Psoas muscle (tissue), 8 donors: ENCODE data around the gene PAM16. TPM values are rescaled to one million over a fixed set of nuclear protein-coding genes. Genes with fewer than 3 reads are reported as not detected.

Experiments
- ATAC-seq, 4 donors: fragments of 200-7000 bp; cut with Tn5 transposase; one replicate each; pipeline ENCODE4 v1.9.1; 2020; ENCODE audit warnings: moderate library complexity in 3 of 4, mild to moderate bottlenecking in 2 of 4
- DNase-seq, 2 donors: peaks; one replicate each; pipeline ENCODE4 v3.0.0-alpha.2; 2020
- H3K27ac ChIP-seq: fragments of 200-600 bp; one replicate; pipeline ENCODE4 v1.8.0; 2022
- H3K27me3 ChIP-seq, 3 donors: fragments of 200-600 bp in 1 of 3; one replicate each; pipeline versions ENCODE4 v1.6.1 to v1.8.0; 2013 to 2022; ENCODE audit warnings: low read length in 2 of 3, mild to moderate bottlenecking in 2 of 3, moderate library complexity in 1 of 3; ENCODE audit not compliant: insufficient read depth in 3 of 3
- H3K36me3 ChIP-seq, 2 donors: fragments of 200-600 bp in 1 of 2; one replicate each; pipeline versions ENCODE4 v1.6.1 to v1.8.0; 2013 to 2022; ENCODE audit warnings: low read depth in 1 of 2, mild to moderate bottlenecking in 1 of 2, moderate library complexity in 1 of 2; ENCODE audit not compliant: insufficient read depth in 1 of 2
- H3K4me1 ChIP-seq: fragments of 200-600 bp; one replicate; pipeline ENCODE4 v1.8.0; 2022
- H3K4me3 ChIP-seq: fragments of 200-600 bp; one replicate; pipeline ENCODE4 v1.8.0; 2022; ENCODE audit warnings: mild to moderate bottlenecking
- H3K9me3 ChIP-seq: fragments of 200-600 bp; one replicate; pipeline ENCODE4 v1.8.0; 2022
- WGBS, 3 donors: extraction: QIAGEN DNeasy Blood & Tissue Kit; methylation state at CpG; one replicate each; pipeline versions ENCODE4 v1.1.6 to v1.1.7; 2013; 5-methylcytosine and 5-hydroxymethylcytosine counted together
- intact Hi-C, 2 donors: fragments of 100-400 bp; cut with DNase I; formaldehyde crosslinking; loops; one replicate each; pipeline versions ENCODE4 v1.11.0 to v1.14.2; 2022
- polyA plus RNA-seq, 3 donors: library from polyadenylated mRNA; stranded (reverse); fragments of 200-250 nt; gene quantifications; one replicate each; pipeline ENCODE4 v1.2.3, GENCODE V29; 2013
- total RNA-seq, 4 donors: library from RNA; stranded (reverse); fragmentation: NEBNext Ultra II Directional in 2 of 4; extraction: Animal tissue kit (Norgen Biotek cat#: 25700) in 2 of 4; gene quantifications; one replicate each; pipeline versions ENCODE4 v1.2.1 to v1.2.4, GENCODE V29; 2021 to 2023
- TF ChIP-seq, protein P1 (sequence below): fragments of 200-600 bp; IDR thresholded peaks from one replicate; pipeline ENCODE4 v1.8.0; 2022; ENCODE audit warnings: antibody characterized with exemption
- donor health status: healthy with polysubstance abuse.
- donor health status: DM: no; HTN: no; CAD: no; lungs with moderate emphysema.
- donor health status: Bipolar disorder and iron deficiency.
- donor health status: healthy.
- donor health status: DM: yes; HTN: yes; CAD: no.
- donor health status: DM: no; HTN: no; CAD: no.
- donor health status: DM: no; HTN: no; CAD: no.
- donor health status: DM: yes; HTN: yes; CAD: no.

The PAM16 gene
- total and polyA plus RNA-seq, 7 donors: 60.5 to 163 (median 84.2) TPM

DNA sequence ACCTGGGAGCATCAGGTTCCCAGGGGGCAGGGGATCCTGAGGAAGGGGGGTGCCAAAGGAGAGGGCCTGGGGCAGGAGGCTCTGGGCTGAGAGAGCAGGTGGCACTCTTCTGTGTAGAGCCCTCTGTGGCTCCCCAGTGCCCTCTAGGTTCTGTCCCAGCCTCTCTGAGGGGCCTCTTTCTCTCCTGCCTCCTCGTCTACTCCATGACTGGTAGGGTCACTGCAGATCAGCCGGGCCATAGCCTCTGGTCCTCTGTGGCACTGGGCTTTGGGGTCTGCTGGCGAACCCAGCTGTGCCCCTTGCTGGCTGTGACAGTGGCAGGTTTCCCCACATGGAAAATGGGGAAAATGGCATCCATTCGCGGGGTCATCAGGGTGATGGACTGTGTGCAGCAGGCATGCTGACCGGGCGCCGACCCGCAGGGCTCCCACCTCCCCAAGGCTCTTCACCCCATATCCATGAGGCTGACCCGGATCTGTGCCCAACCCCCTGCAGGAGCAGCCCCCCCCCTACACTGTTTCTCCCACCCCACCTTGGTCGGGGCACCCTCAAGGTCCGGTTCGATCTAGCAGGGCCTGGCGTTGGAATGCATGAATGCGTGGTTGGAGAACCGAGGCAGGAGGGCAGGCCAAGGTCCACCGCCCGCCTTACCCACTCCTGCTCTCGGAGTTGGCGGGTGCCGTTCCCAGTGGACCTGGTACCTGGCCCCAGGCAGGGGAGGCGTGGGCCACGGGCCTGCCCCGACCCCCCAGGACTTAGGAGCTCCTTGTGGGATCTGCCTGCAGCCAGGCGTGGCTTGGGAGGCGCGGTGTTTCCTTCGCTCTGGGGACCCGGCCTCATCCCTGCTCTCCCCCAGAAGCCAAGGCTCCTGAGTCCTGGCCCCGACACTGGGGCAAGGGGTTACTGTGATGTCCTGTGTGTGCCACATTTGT, 28.7 kb downstream of the PAM16 start:
- 77 to 83% (median 78%) methylated on average over 29 to 30 of the region's 30 CpGs for WGBS, 3 donors
- peaks cover 7% of the 10 kb centered on the region for H3K4me1 ChIP-seq
- peaks cover 0 to 12% (median 0%) of the 10 kb centered on the region in 3 donors for H3K27me3 ChIP-seq
- peak in 1 of 2 donors; percentile 55 for DNase-seq
- intact Hi-C loops: loop anchor here in 1 of 2 donors (10.0 kb wide), 1 partner anchor 58 kb away; no protein-coding TSS in a partner anchor
- no peaks in the 10 kb centered on the region for H3K36me3 ChIP-seq
- TF ChIP-seq, protein P1, sequence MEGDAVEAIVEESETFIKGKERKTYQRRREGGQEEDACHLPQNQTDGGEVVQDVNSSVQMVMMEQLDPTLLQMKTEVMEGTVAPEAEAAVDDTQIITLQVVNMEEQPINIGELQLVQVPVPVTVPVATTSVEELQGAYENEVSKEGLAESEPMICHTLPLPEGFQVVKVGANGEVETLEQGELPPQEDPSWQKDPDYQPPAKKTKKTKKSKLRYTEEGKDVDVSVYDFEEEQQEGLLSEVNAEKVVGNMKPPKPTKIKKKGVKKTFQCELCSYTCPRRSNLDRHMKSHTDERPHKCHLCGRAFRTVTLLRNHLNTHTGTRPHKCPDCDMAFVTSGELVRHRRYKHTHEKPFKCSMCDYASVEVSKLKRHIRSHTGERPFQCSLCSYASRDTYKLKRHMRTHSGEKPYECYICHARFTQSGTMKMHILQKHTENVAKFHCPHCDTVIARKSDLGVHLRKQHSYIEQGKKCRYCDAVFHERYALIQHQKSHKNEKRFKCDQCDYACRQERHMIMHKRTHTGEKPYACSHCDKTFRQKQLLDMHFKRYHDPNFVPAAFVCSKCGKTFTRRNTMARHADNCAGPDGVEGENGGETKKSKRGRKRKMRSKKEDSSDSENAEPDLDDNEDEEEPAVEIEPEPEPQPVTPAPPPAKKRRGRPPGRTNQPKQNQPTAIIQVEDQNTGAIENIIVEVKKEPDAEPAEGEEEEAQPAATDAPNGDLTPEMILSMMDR: no peak
- no peak for ATAC-seq
- H3K9me3 ChIP-seq: no peaks in the 10 kb centered on the region
- no peak overlapping the region for H3K4me3 ChIP-seq
- H3K27ac ChIP-seq: no peak overlapping the region

DNA sequence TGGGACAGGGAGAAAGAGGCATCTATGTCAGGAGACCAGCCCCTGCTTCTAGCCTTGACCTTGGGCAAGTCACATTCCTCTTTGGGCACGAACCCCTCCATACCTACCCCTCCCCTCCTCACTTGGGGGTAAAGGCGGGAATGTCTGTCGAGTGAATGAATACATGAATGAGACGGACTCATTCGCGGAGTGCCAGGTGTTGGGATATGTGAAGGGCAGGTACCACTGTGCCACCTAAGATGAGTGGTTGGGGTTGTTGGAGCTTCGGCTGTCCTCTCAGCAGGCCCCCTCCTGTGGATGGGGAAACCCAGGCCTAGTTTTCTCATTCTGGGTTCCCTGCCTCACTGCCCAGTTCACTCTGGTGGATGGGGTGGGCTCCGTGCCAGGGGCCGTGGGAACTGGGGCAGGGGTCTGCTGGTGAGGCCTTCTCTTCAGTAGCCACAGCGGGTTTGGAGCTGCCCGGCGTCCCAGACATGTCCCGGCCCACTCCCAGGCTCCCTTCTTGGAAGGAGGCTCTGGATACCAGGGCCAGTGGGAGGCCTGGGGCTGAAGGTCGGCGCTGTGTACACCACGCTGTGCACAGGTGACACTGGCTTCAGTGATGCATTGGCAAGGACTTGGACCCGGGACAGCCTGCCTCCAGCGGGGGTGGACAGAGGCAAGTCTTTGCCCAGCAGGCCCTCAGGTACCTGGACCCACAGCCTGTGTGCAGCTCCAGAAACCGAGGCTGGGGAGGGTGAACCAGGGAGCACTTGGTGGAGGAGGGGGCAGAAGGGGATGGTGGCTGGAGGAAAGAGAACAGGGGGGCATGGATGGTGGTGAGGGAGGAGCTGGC, 29.6 kb downstream of the PAM16 start:
- TF ChIP-seq, protein P1: no peak
- Histone ChIP-seq H3K4me3 (no peak overlapping the region), H3K9me3 (no peaks in the 10 kb centered on the region), H3K27me3 (peaks cover 0 to 16% (median 0%) of the 10 kb centered on the region in 3 donors), H3K36me3 (no peaks in the 10 kb centered on the region), H3K4me1 (peaks cover 5% of the 10 kb centered on the region), H3K27ac (no peak overlapping the region)
- WGBS, 3 donors: 80 to 90% (median 85%) methylated on average over 17 to 19 of the region's 19 CpGs
- ATAC-seq: no peak
- intact Hi-C loops: loop anchor here in 1 of 2 donors (10.0 kb wide), 1 partner anchor 57 kb away; no protein-coding TSS in a partner anchor
- no peak for DNase-seq

DNA sequence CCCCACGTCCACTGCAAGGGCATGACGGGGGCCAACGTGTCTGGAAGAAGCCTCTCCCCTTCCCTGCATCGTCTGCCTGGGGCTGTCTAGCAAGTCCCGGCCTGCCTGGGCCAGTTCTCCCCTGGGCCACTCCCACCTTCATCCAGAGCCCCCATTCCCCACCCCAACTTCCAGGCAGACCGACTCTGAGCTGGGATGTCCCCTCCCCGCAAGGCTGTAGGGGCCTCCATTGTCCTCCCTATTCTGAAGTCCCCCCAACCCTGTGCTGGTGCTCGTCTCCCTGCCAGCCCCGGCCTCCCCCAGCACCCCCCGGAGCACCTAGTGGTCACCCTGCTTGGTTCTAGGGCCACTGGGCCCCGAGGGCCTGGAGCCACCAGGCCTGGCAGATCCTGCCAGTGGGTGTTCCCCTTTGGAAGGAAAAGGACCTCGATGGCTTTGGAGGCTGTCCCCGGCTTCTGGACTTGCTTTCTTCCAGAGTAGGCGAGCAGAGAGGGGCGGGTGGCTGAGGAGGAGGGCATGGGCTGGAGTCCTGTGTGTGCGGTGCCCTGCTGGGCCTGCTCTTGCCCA, 30.5 kb downstream of the PAM16 start:
- no peaks in the 10 kb centered on the region for H3K36me3 ChIP-seq
- H3K4me3 ChIP-seq: no peak overlapping the region
- H3K9me3 ChIP-seq: no peaks in the 10 kb centered on the region
- ATAC-seq (no peak), DNase-seq (no peak)
- 56 to 63% (median 60%) methylated on average over 15 to 16 of the region's 16 CpGs for WGBS, 3 donors
- peaks cover 5% of the 10 kb centered on the region for H3K4me1 ChIP-seq
- TF ChIP-seq, protein P1: no peak
- peaks cover 0 to 18% (median 2%) of the 10 kb centered on the region in 3 donors for H3K27me3 ChIP-seq
- H3K27ac ChIP-seq: peak overlapping the region; percentile 5
- intact Hi-C loops: loop anchor here in 1 of 2 donors (10.0 kb wide), 1 partner anchor 56 kb away; no protein-coding TSS in a partner anchor
